ENCODE data around the gene AHCTF1.
"Not testable (repeated sequence)": the region's sequence is repeated elsewhere in the genome, so short reads cannot be mapped to it uniquely, and the experiment has no call there.

Gene AHCTF1

GRCh38 chr1:246836209-246836966, 95.4 kb downstream of the AHCTF1 start:
- DNase-seq (ENCODE audit: low read depth): no peak

GRCh38 chr1:246831543-246831942, 100.2 kb downstream of the AHCTF1 start:
- no peak for DNase-seq (ENCODE audit: low read depth)

- no peak for DNase-seq (ENCODE audit: low read depth)
Observed at GRCh38 chr1:246828818-246829217, 102.9 kb downstream of the AHCTF1 start.

DNA sequence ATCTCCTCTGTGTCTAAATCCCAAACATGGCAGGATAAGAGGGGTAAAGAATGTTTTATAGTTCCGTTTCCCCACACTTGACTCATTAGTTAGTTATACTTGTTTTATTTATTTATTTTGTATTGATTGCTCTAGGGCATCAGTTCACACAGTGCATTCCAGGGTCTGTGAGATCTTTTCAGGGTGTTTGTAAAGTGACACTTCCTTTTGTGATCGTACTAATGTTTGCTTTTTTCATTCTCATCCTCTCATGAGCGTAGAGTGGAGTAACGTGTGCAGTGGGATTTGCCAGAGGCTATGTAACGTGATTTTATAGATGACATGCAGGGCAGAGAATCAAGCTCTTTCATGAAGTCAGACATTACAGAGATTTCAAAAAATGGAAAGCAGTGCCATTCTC, 104.4 kb downstream of the AHCTF1 start:
- no peak for DNase-seq (ENCODE audit: low read depth)

DNA sequence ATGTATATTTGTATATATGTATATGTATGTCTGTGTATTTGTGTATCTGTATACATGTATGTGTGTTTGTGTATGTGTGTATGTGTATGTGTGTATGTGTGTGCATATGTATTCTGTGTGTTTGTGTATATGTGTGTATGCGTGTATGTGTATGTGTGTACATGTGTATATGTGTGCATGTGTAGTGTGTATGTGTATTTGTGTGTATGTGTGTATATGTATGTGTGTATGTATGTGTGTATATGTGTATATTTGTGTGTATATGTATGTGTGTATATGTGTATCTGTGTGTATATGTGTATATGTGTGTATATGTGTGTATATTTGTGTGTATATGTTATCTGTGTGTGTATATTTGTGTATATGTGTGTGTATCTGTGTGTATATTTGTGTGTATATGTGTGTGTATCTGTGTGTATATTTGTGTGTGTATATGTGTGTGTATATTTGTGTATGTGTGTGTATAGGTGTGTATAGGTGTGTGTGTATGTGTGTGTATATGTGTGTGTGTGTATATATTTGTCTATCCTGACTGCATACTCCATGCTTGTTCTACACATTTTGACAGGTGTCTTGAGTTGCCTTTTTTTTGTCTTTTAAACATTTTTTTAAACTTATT, 106.1 kb downstream of the AHCTF1 start:
- DNase-seq (ENCODE audit: low read depth): no peak

DNA sequence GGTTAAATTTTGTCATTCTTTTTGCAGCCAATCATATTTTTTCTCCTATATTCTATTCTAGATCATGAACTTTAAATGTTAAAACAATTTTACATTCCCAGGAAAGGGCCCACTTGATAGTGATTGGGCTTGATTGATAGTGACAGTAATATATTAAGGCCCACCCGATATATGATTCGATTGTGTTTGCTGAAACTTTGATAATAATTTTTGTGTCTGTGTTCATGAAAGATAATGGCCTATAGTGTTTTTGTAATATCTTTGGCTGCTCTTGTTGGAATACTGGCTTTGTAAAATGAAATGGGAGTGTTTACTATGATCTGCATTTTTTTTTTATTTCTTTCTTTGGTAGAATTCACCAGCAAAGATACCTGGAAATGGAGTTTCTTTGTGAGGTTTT, 107.2 kb downstream of the AHCTF1 start:
- no peak for DNase-seq (ENCODE audit: low read depth)

DNA sequence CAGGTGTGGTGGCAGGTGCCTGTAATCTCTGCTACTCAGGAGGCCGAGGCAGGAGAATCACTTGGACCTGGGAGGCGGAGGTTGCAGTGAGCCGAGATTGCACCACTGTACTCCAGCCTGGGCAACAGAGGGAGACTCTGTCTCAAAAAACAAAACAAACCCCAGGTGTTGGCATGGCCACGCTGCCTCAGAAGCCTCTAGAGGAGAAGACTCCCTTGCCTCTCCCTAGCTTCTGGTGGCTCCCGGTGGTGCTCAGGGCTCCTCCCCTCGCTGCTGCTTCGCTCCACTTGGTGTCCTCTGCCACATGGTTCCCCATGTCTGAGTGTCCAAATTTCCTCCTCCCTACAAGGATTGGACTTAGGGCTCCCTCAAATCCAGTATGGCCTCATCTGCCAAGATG, 109.6 kb downstream of the AHCTF1 start:
- DNase-seq (ENCODE audit: low read depth): not testable (repeated sequence)

DNA sequence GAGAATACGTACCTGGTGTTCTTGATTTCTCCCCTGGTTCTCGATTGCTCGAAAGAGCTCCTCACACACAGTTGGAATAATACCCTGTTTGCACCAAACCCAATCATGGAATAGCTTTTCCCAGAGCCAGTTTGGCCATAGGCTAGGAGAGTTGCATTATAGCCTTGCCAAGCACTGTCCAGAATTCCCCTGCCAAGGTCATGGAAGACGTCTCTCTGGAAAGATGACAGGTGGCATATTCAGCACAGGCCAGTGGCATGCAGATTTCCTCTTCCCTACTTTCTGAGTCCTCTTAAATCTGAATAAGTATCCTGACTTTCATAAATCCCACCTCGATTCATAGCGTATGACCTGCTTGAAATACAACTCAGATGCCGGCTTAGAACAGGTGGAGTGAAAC, 111.1 kb downstream of the AHCTF1 start:
- DNase-seq (ENCODE audit: low read depth): no peak

DNA sequence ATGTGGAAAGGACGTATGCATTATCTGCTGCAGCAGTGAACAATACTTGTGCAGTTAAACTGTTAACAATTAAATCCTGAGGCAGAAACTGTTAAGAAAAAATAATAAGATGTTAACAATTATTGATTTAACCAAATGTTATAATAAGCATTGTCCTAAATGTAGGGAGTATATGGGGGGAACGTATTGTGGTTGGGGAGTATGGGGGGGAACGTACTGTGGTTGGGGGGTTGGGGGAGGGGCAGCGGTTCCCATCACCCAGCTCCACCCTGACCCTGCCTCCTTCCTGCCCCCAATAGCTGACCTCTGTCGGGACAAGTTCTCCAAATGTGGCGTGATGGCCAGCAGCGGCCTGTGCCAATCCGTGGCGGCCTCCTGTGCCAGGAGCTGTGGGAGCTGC, 114.0 kb downstream of the AHCTF1 start:
- not testable (repeated sequence) for DNase-seq (ENCODE audit: low read depth)

DNA sequence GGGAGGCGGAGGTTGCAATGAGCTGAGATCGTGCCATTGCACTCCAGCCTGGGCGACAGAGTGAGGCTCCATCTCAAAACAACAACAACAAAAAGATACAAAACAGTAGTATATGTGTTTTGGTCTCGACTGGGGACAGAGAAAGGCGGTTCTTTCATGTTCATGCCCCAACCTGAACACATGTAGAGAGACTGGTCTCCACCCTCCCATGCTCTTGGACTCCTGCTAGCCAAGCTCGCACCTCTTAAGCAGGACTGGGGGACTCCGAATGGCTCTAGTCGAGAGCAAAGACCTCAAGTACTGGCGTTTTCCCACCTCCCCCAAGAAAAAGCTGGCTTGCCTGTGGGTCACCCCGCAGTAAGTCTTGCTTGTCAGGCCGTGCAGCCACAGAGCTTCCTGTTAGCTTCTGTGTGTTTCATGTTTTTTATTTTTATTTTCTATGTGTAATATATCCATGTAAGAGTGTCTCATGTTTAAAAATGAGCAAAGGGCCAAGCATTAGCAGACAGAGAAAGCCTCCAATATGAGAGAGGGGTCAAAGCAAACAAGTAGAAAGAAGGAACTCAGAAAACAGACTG, 116.0 kb downstream of the AHCTF1 start:
- no peak for DNase-seq (ENCODE audit: low read depth)

- DNase-seq (ENCODE audit: low read depth): no peak
Observed at GRCh38 chr1:246814890-246815289, 116.9 kb downstream of the AHCTF1 start.

DNA sequence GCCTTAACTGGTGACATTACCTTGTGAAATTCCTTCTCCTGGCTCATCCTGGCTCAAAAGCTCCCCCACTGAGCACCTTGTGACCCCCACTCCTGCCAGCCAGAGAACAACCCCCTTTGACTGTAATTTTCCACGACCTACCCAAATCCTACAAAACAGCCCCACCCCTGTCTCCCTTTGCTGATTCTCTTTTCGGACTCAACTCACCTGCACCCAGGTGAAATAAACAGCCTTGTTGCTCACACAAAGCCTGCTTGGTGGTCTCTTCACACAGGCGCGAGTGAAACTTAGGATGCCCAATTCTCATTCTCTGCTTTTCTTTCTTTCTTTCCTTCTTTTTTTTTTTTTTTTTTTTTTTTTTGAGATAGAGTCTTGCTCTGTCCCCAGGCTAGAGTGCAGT, 118.4 kb downstream of the AHCTF1 start:
- not testable (repeated sequence) for DNase-seq (ENCODE audit: low read depth)

DNA sequence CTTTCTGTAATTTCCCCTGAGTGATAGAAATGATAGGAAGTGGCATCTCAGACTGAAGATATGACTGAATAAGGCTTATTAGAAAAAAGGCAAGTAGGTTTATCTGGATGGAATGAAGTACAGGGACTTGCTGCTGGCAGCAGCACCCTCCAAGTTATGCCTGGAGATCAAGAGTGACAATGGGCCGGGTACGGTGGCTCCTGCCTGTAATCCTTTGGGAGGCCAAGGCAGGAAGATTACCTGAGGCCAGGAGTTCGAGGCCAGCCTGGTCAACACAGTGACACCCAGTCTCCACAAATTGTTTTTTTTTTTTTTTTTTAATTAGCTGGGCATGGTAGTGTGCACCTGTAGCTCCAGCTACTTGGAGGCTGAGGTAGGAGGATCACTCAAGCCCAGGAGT, 119.8 kb downstream of the AHCTF1 start:
- DNase-seq (ENCODE audit: low read depth): no peak

- DNase-seq (ENCODE audit: low read depth): no peak
Observed at GRCh38 chr1:246809473-246809872, 122.3 kb downstream of the AHCTF1 start.

GRCh38 chr1:246805135-246805716, 126.5 kb downstream of the AHCTF1 start:
- DNase-seq (ENCODE audit: low read depth): no peak

GRCh38 chr1:246803883-246804282, 127.9 kb downstream of the AHCTF1 start:
- no peak for DNase-seq (ENCODE audit: low read depth)

DNA sequence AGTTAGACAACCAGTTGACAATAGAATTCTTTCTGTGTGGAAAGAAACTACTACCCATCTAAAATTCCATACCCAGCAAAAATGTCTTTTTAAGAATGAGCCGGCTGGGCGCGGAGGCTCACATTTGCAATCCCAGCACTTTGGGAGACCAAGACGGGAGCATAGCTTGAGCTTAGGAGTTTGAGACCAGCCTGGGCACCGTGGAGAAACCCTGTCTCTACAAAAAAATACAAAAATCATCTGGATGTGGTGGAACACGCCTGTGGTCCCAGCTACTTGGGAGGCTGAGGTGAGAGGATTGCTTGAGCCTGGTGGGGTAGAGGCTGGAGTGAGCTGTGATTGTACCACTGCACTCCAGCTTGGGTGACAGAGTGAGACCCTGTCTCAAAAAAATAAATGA, 128.4 kb downstream of the AHCTF1 start:
- DNase-seq (ENCODE audit: low read depth): no peak

GRCh38 chr1:246801241-246802020, 130.3 kb downstream of the AHCTF1 start:
- DNase-seq (ENCODE audit: low read depth): no peak

DNA sequence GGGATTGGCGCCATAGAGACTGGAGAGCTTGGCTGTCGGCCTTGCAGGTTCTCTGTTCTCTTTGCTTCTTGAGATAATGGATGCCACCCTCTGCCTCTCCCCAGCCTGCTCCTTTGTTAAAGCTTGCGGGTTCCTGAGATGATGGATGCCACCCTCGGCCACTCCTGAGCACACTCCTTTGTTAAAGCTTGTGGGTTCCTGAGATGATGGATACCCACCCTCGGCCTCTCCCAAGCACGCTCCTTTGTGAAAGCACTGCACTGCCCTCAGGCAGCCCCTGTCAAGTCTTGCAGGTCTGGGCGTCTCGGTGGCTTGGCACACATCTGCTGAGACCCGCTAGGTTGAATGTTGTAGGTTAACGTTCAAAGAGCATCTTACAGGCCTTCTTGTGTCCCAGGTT, 131.0 kb downstream of the AHCTF1 start:
- DNase-seq (ENCODE audit: low read depth): no peak

DNA sequence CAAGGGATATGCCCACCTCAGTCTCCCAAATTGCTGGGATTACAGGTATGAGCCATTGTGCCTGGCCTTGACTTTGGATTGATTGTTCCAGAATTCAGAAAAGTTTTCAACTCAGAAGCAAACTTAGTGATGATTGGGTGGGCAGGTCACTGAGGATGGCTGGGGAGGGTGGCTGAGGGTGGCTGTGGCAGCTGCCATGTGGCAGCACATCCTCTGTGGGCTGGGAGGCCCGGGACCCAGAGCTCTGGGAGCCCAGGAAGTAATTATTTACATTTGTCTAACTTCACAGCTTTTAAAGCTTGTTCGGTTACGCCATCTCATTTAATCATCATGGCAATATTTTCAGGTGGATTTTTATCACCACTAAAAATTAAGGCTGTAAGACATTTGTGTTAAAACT, 131.4 kb downstream of the AHCTF1 start:
- no peak for DNase-seq (ENCODE audit: low read depth)

GRCh38 chr1:246798606-246799496, 132.9 kb downstream of the AHCTF1 start:
- DNase-seq (ENCODE audit: low read depth): no peak

All from stimulated activated CD8-positive, alpha-beta memory T cell treated with anti-CD3 and anti-CD28 coated beads, Interleukin-12 subunit alpha, Interleukin-12 subunit beta, amount 100 ng/mL, for 1 hour (primary cell).